PC-9 (cell line): ENCODE measurements around the gene CADPS2. TPM values are rescaled to one million over a fixed set of nuclear protein-coding genes. Genes with fewer than 3 reads are reported as not detected.

ENCODE experiments used
- BruUV-seq: library from RNA; stranded (reverse); fragments of 400-500 nt; replicated peaks from 2 replicates; lab custom pipeline; 2021; lab: Mats Ljungman, UMichigan
- CTCF ChIA-PET: fragments of 300-600 bp; sonication (Branson Sonifier 250); formaldehyde crosslinking; loops from one replicate; lab custom pipeline; 2022; ENCODE audit warnings: antibody characterized with exemption; lab: Charles Lee
- POLR2A ChIA-PET: fragments of 300-600 bp; sonication (Branson Sonifier 250); formaldehyde crosslinking; loops from one replicate; lab custom pipeline; 2022; ENCODE audit warnings: antibody characterized with exemption; ENCODE audit not compliant: unreplicated experiment; lab: Charles Lee
- DNase-seq, 2 experiments: peaks; one replicate each; pipeline versions ENCODE4 v3.0.0 to v3.0.0-alpha.2; 2015 to 2022; ENCODE audit warnings: mixed read lengths in 1 of 2
- H2AFZ ChIP-seq: fragments of 200-600 bp; sonication (generic); 2 replicates; pipeline ENCODE4 v1.8.1; 2017; ENCODE audit warnings: antibody characterized with exemption
- H3F3A ChIP-seq: fragments of 200-600 bp; sonication (generic); 2 replicates; pipeline ENCODE4 v1.8.1; 2017; ENCODE audit warnings: antibody characterized with exemption, mild to moderate bottlenecking, low read depth; ENCODE audit not compliant: insufficient read depth
- H3K27ac ChIP-seq: fragments of 200-600 bp; sonication (generic); 2 replicates; pipeline ENCODE4 v1.6.1; 2016; ENCODE audit warnings: mixed run types
- H3K27me3 ChIP-seq: fragments of 200-600 bp; sonication (generic); 2 replicates; pipeline ENCODE4 v1.6.1; 2016; ENCODE audit warnings: low read depth, mixed run types; ENCODE audit not compliant: insufficient read depth
- H3K36me3 ChIP-seq: fragments of 200-600 bp; sonication (generic); 2 replicates; pipeline ENCODE4 v1.6.1; 2016; ENCODE audit warnings: low read depth, mixed run types
- H3K4me1 ChIP-seq: fragments of 200-600 bp; sonication (generic); replicated peaks from 2 replicates; pipeline ENCODE4 v1.6.1; 2016; ENCODE audit warnings: mixed run types; ENCODE audit not compliant: insufficient read depth
- H3K4me2 ChIP-seq: fragments of 200-600 bp; sonication (generic); 2 replicates; pipeline ENCODE4 v1.6.1; 2017; ENCODE audit warnings: mixed run types
- H3K4me3 ChIP-seq: fragments of 200-600 bp; sonication (generic); 2 replicates; pipeline ENCODE4 v1.6.1; 2016; ENCODE audit warnings: mixed run types
- H3K79me2 ChIP-seq: fragments of 200-600 bp; sonication (generic); 2 replicates; pipeline ENCODE4 v1.6.1; 2017; ENCODE audit warnings: low read depth, mixed run types
- H3K9me2 ChIP-seq: fragments of 200-600 bp; sonication (generic); 2 replicates; pipeline ENCODE4 v1.8.1; 2017; ENCODE audit warnings: mild to moderate bottlenecking; ENCODE audit not compliant: insufficient read depth
- H3K9me3 ChIP-seq: fragments of 200-600 bp; sonication (generic); 2 replicates; pipeline ENCODE4 v1.8.1; 2016; ENCODE audit warnings: low read depth; ENCODE audit not compliant: insufficient read depth
- H4K20me1 ChIP-seq: fragments of 200-600 bp; sonication (generic); 2 replicates; pipeline ENCODE4 v1.8.1; 2017; ENCODE audit not compliant: insufficient read depth
- CTCF ChIP-seq: fragments of 200-600 bp; sonication (generic); conservative IDR thresholded peaks from 2 replicates; pipeline ENCODE4 v1.6.1; 2017; ENCODE audit warnings: mixed run types, antibody characterized with exemption, mild to moderate bottlenecking, moderate library complexity
- EZH2 ChIP-seq: fragments of 200-600 bp; sonication (generic); IDR thresholded peaks from 2 replicates; pipeline ENCODE4 v1.8.0; 2017; ENCODE audit warnings: antibody characterized with exemption, low read depth
- intact Hi-C: fragments of 100-400 bp; cut with micrococcal nuclease; formaldehyde crosslinking; loops from one replicate; pipeline ENCODE4 v1.10.0; 2022; ENCODE audit not compliant: unreplicated experiment
- total RNA-seq: library from RNA; stranded (reverse); gene quantifications from 2 replicates; pipeline ENCODE4 v1.2.3, GENCODE V29; 2021

CADPS2 gene
- total RNA-seq, 1 experiment from 2014 or later = 11.9 TPM

GRCh38 chr7:122600630-122601029, 285.6 kb downstream of the CADPS2 start:
- H3K27ac ChIP-seq = no peak overlapping the region
- no peaks in the 10 kb centered on the region for H3K4me1 ChIP-seq
- H3K4me2 ChIP-seq = no peak overlapping the region
- H2AFZ ChIP-seq = no peak overlapping the region
- H3K4me3 ChIP-seq = no peak overlapping the region
- no peaks in the 10 kb centered on the region for H3K79me2 ChIP-seq
- BruUV-seq = no TSS peak
- H3F3A ChIP-seq = no peaks in the 10 kb centered on the region
- H3K9me3 ChIP-seq = no peaks in the 10 kb centered on the region; the same call in 1 of the 2 replicates
- no peaks in the 10 kb centered on the region for H4K20me1 ChIP-seq
- ChIA-PET CTCF (no interaction called here), POLR2A (no interaction called here)
- no peak for DNase-seq
- no peaks in the 10 kb centered on the region for H3K27me3 ChIP-seq
- intact Hi-C loops = no loop called here
- TF ChIP-seq EZH2 = no peak
- TF ChIP-seq CTCF = no peak
- no peaks in the 10 kb centered on the region for H3K36me3 ChIP-seq
- H3K9me2 ChIP-seq = no peaks in the 10 kb centered on the region

- Histone ChIP-seq H3K4me2 (no peak overlapping the region), H3K4me3 (no peak overlapping the region), H3K9me3 (no peaks in the 10 kb centered on the region; the same call in 1 of the 2 replicates), H3K27me3 (no peaks in the 10 kb centered on the region), H4K20me1 (no peaks in the 10 kb centered on the region), H3K9me2 (no peaks in the 10 kb centered on the region), H2AFZ (no peak overlapping the region), H3K4me1 (no peaks in the 10 kb centered on the region), H3K79me2 (no peaks in the 10 kb centered on the region), H3F3A (no peaks in the 10 kb centered on the region), H3K27ac (no peak overlapping the region), H3K36me3 (no peaks in the 10 kb centered on the region)
- TF ChIP-seq CTCF = no peak
- no peak for TF ChIP-seq EZH2
- POLR2A ChIA-PET = no interaction called here
- CTCF ChIA-PET = no interaction called here
- intact Hi-C loops = no loop called here
- no peak for DNase-seq
- BruUV-seq = no TSS peak
Observed at GRCh38 chr7:122600042-122600441, 286.2 kb downstream of the CADPS2 start.

GRCh38 chr7:122597277-122597676, 289.0 kb downstream of the CADPS2 start:
- Histone ChIP-seq H3K36me3 (no peaks in the 10 kb centered on the region), H3K27ac (no peak overlapping the region), H3K9me2 (no peaks in the 10 kb centered on the region), H3K9me3 (no peaks in the 10 kb centered on the region), H4K20me1 (no peaks in the 10 kb centered on the region), H3K4me1 (no peaks in the 10 kb centered on the region), H3F3A (no peaks in the 10 kb centered on the region), H3K4me3 (no peak overlapping the region), H3K79me2 (no peaks in the 10 kb centered on the region), H2AFZ (no peak overlapping the region), H3K4me2 (no peak overlapping the region), H3K27me3 (no peaks in the 10 kb centered on the region)
- no peak for DNase-seq
- intact Hi-C loops = no loop called here
- no peak for TF ChIP-seq CTCF
- no peak for TF ChIP-seq EZH2
- CTCF ChIA-PET = no interaction called here
- BruUV-seq = no TSS peak
- POLR2A ChIA-PET = no interaction called here
